ENCODE data around the gene MTRR.

DNA sequence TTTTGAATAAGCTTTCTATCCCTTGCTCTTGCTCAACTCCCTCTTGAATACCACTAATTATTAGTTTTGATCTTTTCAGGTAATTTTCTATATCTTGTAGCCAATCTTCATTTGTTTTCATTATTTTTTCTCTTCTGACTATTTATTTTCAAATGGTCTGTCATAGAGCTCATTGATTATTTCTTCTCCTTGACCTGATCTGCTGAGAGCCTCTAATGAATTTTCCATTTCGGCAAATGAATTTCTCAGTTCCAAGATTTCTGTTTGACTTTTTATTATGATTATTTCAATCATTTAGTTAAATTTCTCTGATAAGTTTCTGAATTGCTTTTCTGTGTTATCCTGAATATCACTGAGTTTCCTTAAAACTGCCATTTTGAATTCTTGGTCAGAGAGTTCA, 39.4 kb downstream of the MTRR start:
- TF ChIP-seq, protein P1, sequence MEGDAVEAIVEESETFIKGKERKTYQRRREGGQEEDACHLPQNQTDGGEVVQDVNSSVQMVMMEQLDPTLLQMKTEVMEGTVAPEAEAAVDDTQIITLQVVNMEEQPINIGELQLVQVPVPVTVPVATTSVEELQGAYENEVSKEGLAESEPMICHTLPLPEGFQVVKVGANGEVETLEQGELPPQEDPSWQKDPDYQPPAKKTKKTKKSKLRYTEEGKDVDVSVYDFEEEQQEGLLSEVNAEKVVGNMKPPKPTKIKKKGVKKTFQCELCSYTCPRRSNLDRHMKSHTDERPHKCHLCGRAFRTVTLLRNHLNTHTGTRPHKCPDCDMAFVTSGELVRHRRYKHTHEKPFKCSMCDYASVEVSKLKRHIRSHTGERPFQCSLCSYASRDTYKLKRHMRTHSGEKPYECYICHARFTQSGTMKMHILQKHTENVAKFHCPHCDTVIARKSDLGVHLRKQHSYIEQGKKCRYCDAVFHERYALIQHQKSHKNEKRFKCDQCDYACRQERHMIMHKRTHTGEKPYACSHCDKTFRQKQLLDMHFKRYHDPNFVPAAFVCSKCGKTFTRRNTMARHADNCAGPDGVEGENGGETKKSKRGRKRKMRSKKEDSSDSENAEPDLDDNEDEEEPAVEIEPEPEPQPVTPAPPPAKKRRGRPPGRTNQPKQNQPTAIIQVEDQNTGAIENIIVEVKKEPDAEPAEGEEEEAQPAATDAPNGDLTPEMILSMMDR (IDR thresholded peaks at IDR 0.05): no peak
- TF ChIP-seq POLR2AphosphoS5 (IDR thresholded peaks at IDR 0.05): no peak

All from sigmoid colon (tissue), 4 donors.